Activated T-cell treated with anti-CD3 and anti-CD28 coated beads for 48 hours (primary cell): Measurements from ENCODE around the gene PRSS48.
A peak's percentile ranks its signal among the peaks of the same experiment; 100 is the strongest.
"Not testable (repeated sequence)": the region's sequence is repeated elsewhere in the genome, so short reads cannot be mapped to it uniquely, and the experiment has no call there.

Source experiments
- DNase-seq: peaks from one replicate; pipeline ENCODE4 v3.0.0-alpha.2; 2020; ENCODE audit warnings: low read depth

Gene PRSS48

GRCh38 chr4:151276787-151277562, at the start of gene PRSS48:
TSS of gene PRSS48 (plus strand) at chr4:151277161. CDS start at chr4:151277173, 12 bp downstream.
- peak; percentile 50 for DNase-seq

- no peak for DNase-seq
These were observed 49.8 kb upstream of the PRSS48 start for GRCh38 chr4:151227172-151227571.

GRCh38 chr4:151227731-151228130, 49.2 kb upstream of the PRSS48 start:
- DNase-seq = no peak

- no peak for DNase-seq
These were observed 48.5 kb upstream of the PRSS48 start for GRCh38 chr4:151228189-151229119.

GRCh38 chr4:151231915-151232595, 44.9 kb upstream of the PRSS48 start:
- DNase-seq = no peak

GRCh38 chr4:151233600-151233999, 43.4 kb upstream of the PRSS48 start:
- no peak for DNase-seq

- DNase-seq = not testable (repeated sequence)
These were observed 41.6 kb upstream of the PRSS48 start for GRCh38 chr4:151235373-151235772.

GRCh38 chr4:151236036-151236435, 40.9 kb upstream of the PRSS48 start:
- no peak for DNase-seq

GRCh38 chr4:151238477-151238876, 38.5 kb upstream of the PRSS48 start:
- no peak for DNase-seq

GRCh38 chr4:151239608-151240007, 37.4 kb upstream of the PRSS48 start:
- no peak for DNase-seq

- no peak for DNase-seq
These were observed 34.7 kb upstream of the PRSS48 start for GRCh38 chr4:151242305-151242704.

- DNase-seq = no peak
These were observed 30.2 kb upstream of the PRSS48 start for GRCh38 chr4:151246742-151247141.

GRCh38 chr4:151247395-151247794, 29.6 kb upstream of the PRSS48 start:
- no peak for DNase-seq

GRCh38 chr4:151248519-151248918, 28.4 kb upstream of the PRSS48 start:
- no peak for DNase-seq

- no peak for DNase-seq
These were observed 26.3 kb upstream of the PRSS48 start for GRCh38 chr4:151250706-151251105.

GRCh38 chr4:151251603-151252304, 25.2 kb upstream of the PRSS48 start:
- no peak for DNase-seq

GRCh38 chr4:151255226-151255625, 21.7 kb upstream of the PRSS48 start:
- not testable (repeated sequence) for DNase-seq

GRCh38 chr4:151255680-151256079, 21.3 kb upstream of the PRSS48 start:
- not testable (repeated sequence) for DNase-seq

- no peak for DNase-seq
These were observed 20.8 kb upstream of the PRSS48 start for GRCh38 chr4:151256134-151256533.

GRCh38 chr4:151257704-151258103, 19.3 kb upstream of the PRSS48 start:
- no peak for DNase-seq

- no peak for DNase-seq
These were observed 17.2 kb upstream of the PRSS48 start for GRCh38 chr4:151259752-151260151.

- DNase-seq = no peak
These were observed 16.4 kb upstream of the PRSS48 start for GRCh38 chr4:151260526-151260925.
